WI38 (cell line): ENCODE results near the gene CYSTM1.

Source experiments
- H3K4me3 ChIP-seq: 2 replicates; pipeline ENCODE4 v1.5.1; 2011; ENCODE audit warnings: low read depth, mild to moderate bottlenecking, control low read depth, low read length
- CTCF ChIP-seq: IDR thresholded peaks from 2 replicates; pipeline ENCODE4 v1.5.1; 2012; ENCODE audit warnings: low read depth, mild to moderate bottlenecking, control low read depth, low read length

CYSTM1 gene

GRCh38 chr5:140251527-140251973 lies 76.6 kb downstream of the CYSTM1 start:
- peak overlapping the region; percentile 7; the same call in 1 of the 2 replicates for H3K4me3 ChIP-seq

GRCh38 chr5:140252470-140253126 lies 77.6 kb downstream of the CYSTM1 start:
- TF ChIP-seq CTCF = no peak
- no peak overlapping the region for H3K4me3 ChIP-seq

More at GRCh38 chr5:140251527-140251973, 76.6 kb downstream of the CYSTM1 start:
- no peak for TF ChIP-seq CTCF

- H3K4me3 ChIP-seq = no peak overlapping the region
- no peak for TF ChIP-seq CTCF
Measured at GRCh38 chr5:140253985-140254384, 79.0 kb downstream of the CYSTM1 start.

- no peak for TF ChIP-seq CTCF
- no peak overlapping the region for H3K4me3 ChIP-seq
Measured at GRCh38 chr5:140255460-140256157, 80.6 kb downstream of the CYSTM1 start.

GRCh38 chr5:140256726-140257125 lies 81.7 kb downstream of the CYSTM1 start:
- no peak overlapping the region for H3K4me3 ChIP-seq
- TF ChIP-seq CTCF = no peak

GRCh38 chr5:140258016-140258415 lies 83.0 kb downstream of the CYSTM1 start:
- TF ChIP-seq CTCF = no peak
- H3K4me3 ChIP-seq = no peak overlapping the region

- no peak for TF ChIP-seq CTCF
- H3K4me3 ChIP-seq = no peak overlapping the region
Measured at GRCh38 chr5:140258873-140259272, 83.9 kb downstream of the CYSTM1 start.
